Renal cortex interstitium (tissue), 15 donors: ENCODE data around the gene UGT3A1. TPM values are rescaled to one million over a fixed set of nuclear protein-coding genes. Genes with fewer than 3 reads are reported as not detected.
"Not testable (repeated sequence)": the region's sequence is repeated elsewhere in the genome, so short reads cannot be mapped to it uniquely, and the experiment has no call there.

Experiments
- DNase-seq, 11 donors: peaks; one replicate each; pipeline ENCODE4 v3.0.0-alpha.2; 2013; ENCODE audit warnings: low read depth in 9 of 11, low spot score in 4 of 11; ENCODE audit errors: extremely low read depth in 1 of 11
- long read RNA-seq, 16 experiments: transcript quantifications; one replicate each; lab custom pipeline, GENCODE V29; 2026
- polyA plus RNA-seq, 3 donors: library from polyadenylated mRNA; unstranded; fragments of 120-200 nt; gene quantifications; one replicate each; pipeline ENCODE4 v1.2.1, GENCODE V29; 2013; ENCODE audit not compliant: insufficient read length in 3 of 3

UGT3A1 gene
- 100 to 1,000 TPM in 2 of 3 donors, 10 to 100 TPM in 1; 94.7 to 162 (median 125) TPM for polyA plus RNA-seq
- long read RNA-seq, donor 1, full-length matches to known transcripts: 7 of 54 reads
- long read RNA-seq, donor 1, partial matches to known transcripts: 47 of 54 reads
- long read RNA-seq, donor 1, other reads (novel, unspliced or antisense): 0 of 54 reads
- long read RNA-seq, donor 2, full-length matches to known transcripts: 14 of 79 reads
- long read RNA-seq, donor 2, partial matches to known transcripts: 65 of 79 reads
- long read RNA-seq, donor 2, other reads (novel, unspliced or antisense): 0 of 79 reads
- long read RNA-seq, donor 3, full-length matches to known transcripts: 13 of 46 reads
- long read RNA-seq, donor 3, partial matches to known transcripts: 33 of 46 reads
- long read RNA-seq, donor 3, other reads (novel, unspliced or antisense): 0 of 46 reads
- long read RNA-seq, donor 4, full-length matches to known transcripts: 28 of 73 reads
- long read RNA-seq, donor 4, partial matches to known transcripts: 37 of 73 reads
- long read RNA-seq, donor 4, other reads (novel, unspliced or antisense): 8 of 73 reads
- long read RNA-seq, donor 5: 0 reads
- long read RNA-seq, donor 6, full-length matches to known transcripts: 21 of 102 reads
- long read RNA-seq, donor 6, partial matches to known transcripts: 81 of 102 reads
- long read RNA-seq, donor 6, other reads (novel, unspliced or antisense): 0 of 102 reads
- long read RNA-seq, donor 7, full-length matches to known transcripts: 12 of 95 reads
- long read RNA-seq, donor 7, partial matches to known transcripts: 83 of 95 reads
- long read RNA-seq, donor 7, other reads (novel, unspliced or antisense): 0 of 95 reads
- long read RNA-seq, donor 8: 0 reads
- long read RNA-seq, donor 9, full-length matches to known transcripts: 11 of 82 reads
- long read RNA-seq, donor 9, partial matches to known transcripts: 71 of 82 reads
- long read RNA-seq, donor 9, other reads (novel, unspliced or antisense): 0 of 82 reads
- long read RNA-seq, donor 10, full-length matches to known transcripts: 10 of 85 reads
- long read RNA-seq, donor 10, partial matches to known transcripts: 75 of 85 reads
- long read RNA-seq, donor 10, other reads (novel, unspliced or antisense): 0 of 85 reads
- long read RNA-seq, donor 11, full-length matches to known transcripts: 16 of 58 reads
- long read RNA-seq, donor 11, partial matches to known transcripts: 42 of 58 reads
- long read RNA-seq, donor 11, other reads (novel, unspliced or antisense): 0 of 58 reads
- long read RNA-seq, donor 12, full-length matches to known transcripts: 4 of 9 reads
- long read RNA-seq, donor 12, partial matches to known transcripts: 5 of 9 reads
- long read RNA-seq, donor 12, other reads (novel, unspliced or antisense): 0 of 9 reads
- long read RNA-seq, donor 13: 0 reads
- long read RNA-seq, donor 14, full-length matches to known transcripts: 9 of 20 reads
- long read RNA-seq, donor 14, partial matches to known transcripts: 11 of 20 reads
- long read RNA-seq, donor 14, other reads (novel, unspliced or antisense): 0 of 20 reads
- long read RNA-seq, donor 15, full-length matches to known transcripts: 8 of 30 reads
- long read RNA-seq, donor 15, partial matches to known transcripts: 22 of 30 reads
- long read RNA-seq, donor 15, other reads (novel, unspliced or antisense): 0 of 30 reads
- long read RNA-seq, donor 16, full-length matches to known transcripts: 30 of 108 reads
- long read RNA-seq, donor 16, partial matches to known transcripts: 71 of 108 reads
- long read RNA-seq, donor 16, other reads (novel, unspliced or antisense): 7 of 108 reads

- DNase-seq: peak in 10 of 11 donors; percentile 29 to 80 (median 64)
These were observed at the start of gene UGT3A1 for GRCh38 chr5:35990941-35991611. TSS of gene UGT3A1 (minus strand) at chr5:35991390. CDS start at chr5:35991240, 150 bp downstream.

DNA sequence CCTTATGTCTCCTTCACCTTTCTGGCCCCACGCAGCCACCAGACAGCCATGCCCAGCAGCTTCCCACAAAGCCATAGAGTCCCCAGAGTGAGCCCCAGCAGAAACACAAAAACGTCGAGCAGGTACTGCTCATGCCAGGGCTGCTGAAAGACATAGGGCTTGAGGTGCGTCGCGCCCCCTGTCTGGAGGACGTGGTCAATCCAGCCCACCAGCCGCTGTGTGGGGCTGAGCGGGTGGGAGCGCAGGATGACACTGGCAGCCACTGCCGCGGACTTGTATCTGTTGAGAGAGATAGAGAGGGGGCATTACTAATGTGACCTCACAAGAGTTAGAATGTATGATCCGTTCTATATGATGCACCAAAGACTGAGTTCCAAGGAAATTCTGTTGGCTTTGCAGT is 44.5 kb upstream of the UGT3A1 start:
- DNase-seq: no peak

GRCh38 chr5:36034536-36035134 is 43.4 kb upstream of the UGT3A1 start:
- DNase-seq: not testable (repeated sequence)

- DNase-seq: no peak
These were observed 42.3 kb upstream of the UGT3A1 start for GRCh38 chr5:36033486-36033885.

- DNase-seq: no peak
These were observed 41.9 kb upstream of the UGT3A1 start for GRCh38 chr5:36033047-36033446.

DNA sequence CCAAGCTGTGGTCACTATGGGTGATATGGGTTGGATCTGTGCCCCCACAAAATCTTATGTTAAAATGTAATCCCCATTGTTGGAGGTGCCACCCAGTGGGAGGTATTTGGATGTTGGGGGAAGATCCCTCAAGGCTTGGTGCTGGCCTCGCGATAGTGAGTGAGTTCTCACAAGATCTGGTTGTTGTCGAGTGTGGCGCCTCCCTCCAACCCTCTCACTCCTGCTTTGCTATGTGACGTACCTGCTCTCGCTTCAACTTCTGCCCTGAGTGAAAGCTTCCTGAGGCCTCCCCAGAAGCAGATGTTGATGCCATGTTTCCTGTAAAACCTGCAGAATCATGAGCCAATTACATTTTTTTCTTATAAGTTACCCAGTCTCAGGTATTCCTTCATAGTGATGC is 40.0 kb upstream of the UGT3A1 start:
- no peak for DNase-seq

DNA sequence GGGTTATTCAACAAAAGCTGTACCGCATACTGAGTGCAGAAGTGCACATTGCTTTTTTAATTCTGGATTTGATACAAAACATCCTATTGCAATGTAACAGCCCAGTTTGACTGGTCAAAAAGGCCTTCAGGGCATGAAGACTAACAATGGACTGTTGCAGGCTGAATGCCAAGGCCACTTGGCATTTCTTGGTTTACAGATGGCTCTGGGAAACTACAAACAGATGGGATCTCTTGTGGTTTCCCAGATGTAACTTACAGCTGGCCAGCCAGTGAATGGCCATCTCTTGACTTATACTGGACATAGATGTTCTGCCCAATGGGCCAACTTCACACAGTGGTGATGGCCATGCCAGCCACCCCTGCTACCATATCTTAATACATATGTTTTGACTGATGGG is 38.7 kb upstream of the UGT3A1 start:
- no peak for DNase-seq

GRCh38 chr5:36028816-36029465 is 37.8 kb upstream of the UGT3A1 start:
- DNase-seq: no peak

GRCh38 chr5:36027711-36028110 is 36.5 kb upstream of the UGT3A1 start:
- DNase-seq: no peak

DNA sequence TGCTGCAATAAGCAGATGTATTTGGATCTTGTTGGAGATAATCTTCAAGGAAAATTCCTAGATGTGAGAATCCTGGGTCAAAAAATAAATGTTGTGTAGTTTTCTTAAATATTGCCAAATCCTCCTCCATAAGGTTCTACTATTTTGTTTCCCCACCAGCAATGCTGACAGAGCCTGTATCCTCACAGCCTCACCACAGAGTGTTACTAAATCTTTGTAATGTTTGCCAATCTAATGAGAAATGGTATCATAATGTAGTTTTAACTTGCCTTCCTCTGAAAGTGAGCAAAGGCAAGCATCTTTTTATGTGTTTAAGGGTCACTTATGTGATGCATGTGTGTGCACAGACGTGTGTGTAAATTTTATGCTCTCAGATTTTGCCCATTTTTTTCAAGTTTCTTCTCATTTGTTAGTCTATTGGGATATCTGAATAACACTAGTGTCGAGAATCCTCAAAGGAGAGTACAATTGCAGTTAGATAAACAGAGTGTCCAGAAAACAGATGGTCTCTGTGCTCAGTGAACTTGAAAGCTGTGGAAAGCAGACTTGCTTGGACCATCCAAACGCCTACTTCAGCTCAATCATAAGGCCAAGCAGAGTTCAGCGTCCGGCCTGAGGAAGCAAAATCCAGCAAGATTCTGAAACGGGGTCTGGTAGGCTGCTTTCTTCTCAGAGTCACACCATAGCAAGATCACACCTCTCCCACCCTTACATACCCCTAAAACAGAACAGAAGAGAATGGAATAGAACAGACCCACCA is 35.7 kb upstream of the UGT3A1 start:
- no peak for DNase-seq

- not testable (repeated sequence) for DNase-seq
These were observed 31.1 kb upstream of the UGT3A1 start for GRCh38 chr5:36022246-36022645.

DNA sequence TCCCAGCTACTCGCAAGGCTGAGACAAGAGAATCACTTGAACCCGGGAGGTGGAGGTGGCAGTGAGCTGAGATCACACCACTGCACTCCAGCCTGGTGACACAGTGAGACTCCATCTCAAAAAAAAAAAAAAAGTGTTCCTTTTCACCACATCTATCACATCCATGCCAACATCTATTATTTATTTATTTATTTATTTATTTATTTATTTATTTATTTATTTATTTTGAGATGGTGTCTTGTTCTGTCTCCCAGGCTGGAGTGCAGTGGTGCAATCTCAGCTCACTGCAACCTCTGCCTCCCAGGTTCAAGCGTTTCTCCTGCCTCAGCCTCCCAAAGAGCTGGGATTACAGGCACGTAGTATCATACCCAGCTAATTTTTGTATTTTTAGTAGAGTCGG is 28.4 kb upstream of the UGT3A1 start:
- DNase-seq: not testable (repeated sequence)

- peak in 4 of 11 donors; percentile 3 to 14 (median 8) for DNase-seq
These were observed 26.4 kb upstream of the UGT3A1 start for GRCh38 chr5:36017622-36018021.

DNA sequence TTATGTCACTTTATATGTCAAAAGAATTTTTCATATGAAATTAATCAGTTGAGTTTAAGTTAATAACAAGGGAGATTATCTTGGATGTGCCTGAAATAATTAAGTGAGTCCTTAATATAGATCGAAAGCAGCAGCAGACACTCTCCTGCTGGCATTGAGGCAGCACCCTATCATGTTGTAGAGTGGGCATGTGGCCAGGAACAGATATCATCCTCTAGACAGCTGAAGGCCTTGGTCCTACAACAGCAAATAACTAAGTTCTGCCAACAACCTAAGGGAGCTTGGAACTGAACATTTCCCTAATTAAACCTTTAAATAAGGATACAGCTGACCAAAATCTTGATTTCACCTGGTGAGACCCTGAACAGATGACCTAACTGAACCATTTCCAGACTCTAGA is 25.8 kb upstream of the UGT3A1 start:
- no peak for DNase-seq

- DNase-seq: no peak
These were observed 22.0 kb upstream of the UGT3A1 start for GRCh38 chr5:36013182-36013581.

GRCh38 chr5:36009698-36010097 is 18.5 kb upstream of the UGT3A1 start:
- no peak for DNase-seq
